Uterus (tissue), 4 donors: ENCODE measurements around the gene HMX3. TPM values are rescaled to one million over a fixed set of nuclear protein-coding genes. Genes with fewer than 3 reads are reported as not detected.

Source experiments
- DNase-seq, 2 donors: peaks; one replicate each; pipeline ENCODE4 v3.0.0-alpha.2; 2019 to 2020
- H3K27ac ChIP-seq, 2 donors: fragments of 200-600 bp; sonication (generic); 1 replicate in 1 of 2; 2 replicates in 1 of 2; pipeline ENCODE4 v1.5.1; 2016 to 2018
- H3K27me3 ChIP-seq, 2 donors: fragments of 200-600 bp; sonication (generic); one replicate each; pipeline ENCODE4 v1.5.1; 2018 to 2019; ENCODE audit warnings: control low read depth in 1 of 2
- H3K36me3 ChIP-seq, 2 donors: fragments of 200-600 bp; sonication (generic); one replicate each; pipeline ENCODE4 v1.5.1; 2019; ENCODE audit warnings: control low read depth in 1 of 2
- H3K4me1 ChIP-seq, 2 donors: fragments of 200-600 bp; sonication (generic); one replicate each; pipeline ENCODE4 v1.5.1; 2018 to 2019; ENCODE audit warnings: control low read depth in 1 of 2
- H3K4me3 ChIP-seq, 2 donors: fragments of 200-600 bp; sonication (generic); 1 replicate in 1 of 2; 2 replicates in 1 of 2; pipeline ENCODE4 v1.5.1; 2018 to 2019; ENCODE audit warnings: mild to moderate bottlenecking in 1 of 2
- H3K9me3 ChIP-seq, 2 donors: fragments of 200-600 bp; sonication (generic); one replicate each; pipeline ENCODE4 v1.5.1; 2019; ENCODE audit warnings: control low read depth in 1 of 2
- CTCF ChIP-seq, 4 experiments: fragments of 200-600 bp in 2 of 4; fragments of 450-650 bp in 2 of 4; sonication (generic) in 2 of 4; IDR thresholded peaks; one replicate each; pipeline ENCODE4 v1.5.1; 2016 to 2019; ENCODE audit warnings: antibody characterized with exemption in 4 of 4, mild to moderate bottlenecking in 2 of 4, moderate library complexity in 1 of 4
- POLR2A ChIP-seq, 2 donors: fragments of 450-650 bp; IDR thresholded peaks; one replicate each; pipeline ENCODE4 v1.6.1; 2016; ENCODE audit warnings: antibody characterized with exemption in 2 of 2, mild to moderate bottlenecking in 1 of 2, moderate library complexity in 1 of 2
- intact Hi-C: fragments of 100-400 bp; cut with DNase I; formaldehyde crosslinking; loops from one replicate; pipeline ENCODE4 v1.15.1; 2023; ENCODE audit warnings: low total_unique reads
- total RNA-seq, 4 donors: library from RNA; depleted of rRNA in 3 of 4; stranded (reverse); fragments of >200 nt in 3 of 4; gene quantifications; one replicate each; pipeline versions ENCODE4 v1.1.0 to v1.2.4, GENCODE V29; 2014 to 2023
- donor health status: DM: yes; HTN: yes; CAD: no.

The HMX3 gene
- total RNA-seq, 4 donors from 2014 or later: not detected

GRCh38 chr10:123144697-123145541 lies 9.1 kb downstream of the HMX3 start:
- peaks cover 0 to 9% of the 10 kb centered on the region in 2 donors for H3K4me1 ChIP-seq
- H3K36me3 ChIP-seq: no peaks in the 10 kb centered on the region
- peaks cover 35 to 93% of the 10 kb centered on the region in 2 donors for H3K27me3 ChIP-seq
- H3K4me3 ChIP-seq: no peak overlapping the region
- H3K9me3 ChIP-seq: no peaks in the 10 kb centered on the region
- TF ChIP-seq POLR2A (IDR thresholded peaks at IDR 0.05) (no peak), CTCF (IDR thresholded peaks at IDR 0.05) (no peak)
- no peak overlapping the region for H3K27ac ChIP-seq
- DNase-seq: no peak
- intact Hi-C loops: no loop called here

- peaks cover 0 to 10% of the 10 kb centered on the region in 2 donors for H3K4me1 ChIP-seq
- H3K27me3 ChIP-seq: peaks cover 36 to 93% of the 10 kb centered on the region in 2 donors
- intact Hi-C loops: no loop called here
- H3K9me3 ChIP-seq: no peaks in the 10 kb centered on the region
- H3K4me3 ChIP-seq: no peak overlapping the region
- TF ChIP-seq POLR2A (IDR thresholded peaks at IDR 0.05) (no peak), CTCF (IDR thresholded peaks at IDR 0.05) (no peak)
- H3K36me3 ChIP-seq: no peaks in the 10 kb centered on the region
- DNase-seq: no peak
- no peak overlapping the region for H3K27ac ChIP-seq
Observed at GRCh38 chr10:123145542-123146012, 9.8 kb downstream of the HMX3 start.

- peaks cover 33 to 93% of the 10 kb centered on the region in 2 donors for H3K27me3 ChIP-seq
- H3K4me3 ChIP-seq: no peak overlapping the region
- intact Hi-C loops: no loop called here
- H3K36me3 ChIP-seq: no peaks in the 10 kb centered on the region
- DNase-seq: no peak
- no peak overlapping the region for H3K27ac ChIP-seq
- H3K9me3 ChIP-seq: no peaks in the 10 kb centered on the region
- H3K4me1 ChIP-seq: peaks cover 0 to 16% of the 10 kb centered on the region in 2 donors
- no peak for TF ChIP-seq CTCF (IDR thresholded peaks at IDR 0.05)
- TF ChIP-seq POLR2A (IDR thresholded peaks at IDR 0.05): no peak
Observed at GRCh38 chr10:123146013-123146893, 10.5 kb downstream of the HMX3 start.

- no peak overlapping the region for H3K27ac ChIP-seq
- TF ChIP-seq CTCF (IDR thresholded peaks at IDR 0.05): no peak
- no peak for TF ChIP-seq POLR2A (IDR thresholded peaks at IDR 0.05)
Observed at GRCh38 chr10:123146894-123147634, 11.3 kb downstream of the HMX3 start.

More at GRCh38 chr10:123146894-123147634, 11.3 kb downstream of the HMX3 start:
- no peak for DNase-seq
- Histone ChIP-seq H3K4me1 (peaks cover 0 to 16% of the 10 kb centered on the region in 2 donors), H3K27me3 (peaks cover 33 to 93% of the 10 kb centered on the region in 2 donors), H3K36me3 (no peaks in the 10 kb centered on the region), H3K9me3 (no peaks in the 10 kb centered on the region), H3K4me3 (no peak overlapping the region)
- intact Hi-C loops: no loop called here
